GM10248 (cell line): ENCODE data around the gene WASHC4.

Experiments used
- CTCF ChIA-PET: fragments of 300-600 bp; sonication (Branson Sonifier 250); formaldehyde crosslinking; extraction: SDS; loops from one replicate; lab custom pipeline; 2021; ENCODE audit warnings: antibody characterized with exemption; lab: Yijun Ruan, JAX
- POLR2A ChIA-PET: fragments of 350-650 bp; sonication (Branson Sonifier 250); formaldehyde crosslinking; extraction: SDS; loops from one replicate; lab custom pipeline; 2020; ENCODE audit warnings: antibody characterized with exemption; lab: Yijun Ruan, JAX
- DNase-seq: peaks from one replicate; pipeline ENCODE4 v3.0.0; 2012; ENCODE audit errors: extremely low spot score
- TF ChIP-seq, protein P1 (sequence below): IDR thresholded peaks from 2 replicates; pipeline ENCODE4 v1.5.1; 2012; ENCODE audit warnings: mild to moderate bottlenecking, low read depth; ENCODE audit errors: extremely low read depth, missing control alignments, control extremely low read depth

WASHC4 gene

DNA sequence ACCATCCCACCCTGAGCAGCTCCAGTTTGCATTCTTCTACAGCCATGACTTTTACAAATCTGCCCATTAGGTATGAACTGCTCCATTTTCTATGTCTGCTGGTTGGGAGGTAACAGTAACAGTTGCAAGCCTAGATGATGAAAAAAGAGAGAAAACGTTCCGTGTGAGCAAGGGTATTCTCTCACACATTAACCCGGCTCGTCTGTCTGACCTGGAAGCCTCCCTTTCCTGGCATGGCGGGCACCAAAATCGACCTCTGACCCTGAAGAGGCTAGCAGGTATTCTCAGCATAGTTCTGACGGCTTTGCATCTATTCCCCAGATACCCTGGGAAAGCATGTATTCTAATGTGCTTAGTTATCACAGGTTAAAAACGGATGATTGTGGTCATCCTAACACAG lies 96.6 kb downstream of the WASHC4 start:
- ChIA-PET POLR2A (no interaction called here), CTCF (interaction anchor here (1.3 kb wide), 1 partner anchor 14 kb away, joined by 4 read pairs; no protein-coding TSS in a partner anchor)
- TF ChIP-seq, protein P1, sequence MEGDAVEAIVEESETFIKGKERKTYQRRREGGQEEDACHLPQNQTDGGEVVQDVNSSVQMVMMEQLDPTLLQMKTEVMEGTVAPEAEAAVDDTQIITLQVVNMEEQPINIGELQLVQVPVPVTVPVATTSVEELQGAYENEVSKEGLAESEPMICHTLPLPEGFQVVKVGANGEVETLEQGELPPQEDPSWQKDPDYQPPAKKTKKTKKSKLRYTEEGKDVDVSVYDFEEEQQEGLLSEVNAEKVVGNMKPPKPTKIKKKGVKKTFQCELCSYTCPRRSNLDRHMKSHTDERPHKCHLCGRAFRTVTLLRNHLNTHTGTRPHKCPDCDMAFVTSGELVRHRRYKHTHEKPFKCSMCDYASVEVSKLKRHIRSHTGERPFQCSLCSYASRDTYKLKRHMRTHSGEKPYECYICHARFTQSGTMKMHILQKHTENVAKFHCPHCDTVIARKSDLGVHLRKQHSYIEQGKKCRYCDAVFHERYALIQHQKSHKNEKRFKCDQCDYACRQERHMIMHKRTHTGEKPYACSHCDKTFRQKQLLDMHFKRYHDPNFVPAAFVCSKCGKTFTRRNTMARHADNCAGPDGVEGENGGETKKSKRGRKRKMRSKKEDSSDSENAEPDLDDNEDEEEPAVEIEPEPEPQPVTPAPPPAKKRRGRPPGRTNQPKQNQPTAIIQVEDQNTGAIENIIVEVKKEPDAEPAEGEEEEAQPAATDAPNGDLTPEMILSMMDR: no peak
- DNase-seq: no peak

DNA sequence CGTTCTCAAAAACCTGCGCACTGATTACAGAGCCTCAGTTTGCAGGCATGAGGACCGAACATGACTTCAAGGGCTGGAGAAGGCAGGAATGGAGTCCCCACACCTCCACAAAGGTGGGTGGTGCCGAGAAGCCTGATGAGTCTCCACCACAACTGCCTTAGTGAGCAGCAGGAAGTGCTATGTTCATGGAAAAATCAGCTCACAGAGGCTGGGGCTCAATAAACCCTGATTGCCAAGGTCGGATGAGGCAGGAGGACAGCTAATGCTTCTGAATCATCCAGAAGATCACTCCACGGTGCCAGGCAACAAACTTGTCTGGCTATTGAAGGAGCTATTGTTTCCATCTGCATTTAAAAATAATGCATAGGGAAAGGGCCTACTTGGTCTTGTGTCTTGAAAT lies 97.4 kb downstream of the WASHC4 start:
- ChIA-PET CTCF (interaction anchor here (1.0 to 1.6 kb wide), 2 partner anchors 28 to 178 kb away, joined by 3 to 4 read pairs; no protein-coding TSS in a partner anchor), POLR2A (interaction anchor here (0.7 kb wide), 1 partner anchor 31 kb away, joined by 3 read pairs; no protein-coding TSS in a partner anchor)
- TF ChIP-seq, protein P1: no peak
- DNase-seq: no peak

DNA sequence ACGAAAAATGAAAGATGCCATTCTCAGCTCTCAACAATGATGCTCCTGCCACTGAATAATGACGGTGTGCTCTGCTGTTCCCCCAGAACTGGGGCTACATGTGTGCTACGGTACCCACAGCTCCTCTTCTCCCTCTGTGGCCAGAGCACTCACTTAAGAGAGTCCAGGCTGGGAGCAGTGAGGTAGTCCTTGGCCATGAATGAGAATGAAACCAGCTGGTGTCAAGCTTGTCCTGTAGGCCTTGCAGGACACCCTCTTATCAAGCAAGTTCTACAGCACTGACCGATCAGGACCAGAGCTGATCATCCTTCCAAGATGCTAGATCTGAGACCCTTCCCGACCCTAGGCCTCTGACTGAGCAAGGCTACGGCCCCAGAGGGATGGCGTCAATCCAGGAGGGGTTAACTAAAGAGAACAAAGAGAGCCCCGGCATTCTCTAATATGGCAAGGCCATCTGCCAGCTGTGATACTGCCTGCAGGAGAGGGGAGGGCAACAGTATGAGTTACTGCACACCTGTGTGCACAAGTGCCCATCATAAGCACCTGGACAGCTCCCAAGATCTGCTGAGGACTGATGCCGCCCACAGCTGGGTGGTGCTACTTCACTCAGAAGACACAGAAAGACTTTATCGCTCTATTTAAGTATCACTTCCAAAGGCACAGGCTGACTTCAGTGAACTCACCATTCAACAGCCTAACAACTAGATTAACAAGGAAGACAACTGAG lies 98.0 kb downstream of the WASHC4 start:
- ChIA-PET CTCF (interaction anchor here (1.0 to 1.6 kb wide), 2 partner anchors 28 to 178 kb away, joined by 3 to 4 read pairs; no protein-coding TSS in a partner anchor), POLR2A (interaction anchor here (0.7 kb wide), 1 partner anchor 31 kb away, joined by 3 read pairs; no protein-coding TSS in a partner anchor)
- TF ChIP-seq, protein P1: no peak
- no peak for DNase-seq

DNA sequence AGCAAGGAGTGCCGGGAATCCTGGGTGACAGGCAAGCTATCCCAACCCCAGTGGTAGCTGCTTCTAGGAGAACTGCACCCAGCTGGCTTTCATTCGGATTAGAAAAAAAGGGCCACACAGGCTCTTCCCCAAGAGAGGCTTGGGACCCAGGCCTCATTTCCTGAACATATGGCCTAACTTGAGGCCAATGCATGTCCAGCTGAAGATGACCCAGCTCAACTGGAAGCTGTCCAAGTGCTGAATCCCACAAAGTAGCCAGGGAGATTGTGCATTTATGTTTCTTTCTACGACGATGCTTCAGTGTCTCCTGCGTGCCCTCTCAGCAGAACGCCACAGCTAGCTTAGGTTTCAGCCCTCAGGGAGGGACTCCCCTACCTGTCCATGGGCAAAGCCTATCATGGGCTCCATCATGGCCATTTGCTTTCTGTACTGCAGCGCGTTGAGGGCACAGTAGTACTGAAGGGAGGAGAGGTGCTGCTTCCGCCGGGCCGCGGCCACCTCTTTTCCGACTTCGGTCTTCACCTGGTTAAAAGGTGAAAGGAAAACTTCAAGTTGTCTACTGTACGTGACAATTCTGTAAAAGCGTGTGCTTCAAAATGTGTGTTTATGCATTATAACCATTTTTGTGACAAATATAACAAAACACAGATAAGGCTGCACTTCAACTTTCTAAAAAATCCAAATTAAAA lies 99.3 kb downstream of the WASHC4 start:
- ChIA-PET CTCF (interaction anchor here (1.6 kb wide), 1 partner anchor 27 kb away, joined by 4 read pairs; no protein-coding TSS in a partner anchor), POLR2A (no interaction called here)
- DNase-seq: no peak
- TF ChIP-seq, protein P1: no peak

DNA sequence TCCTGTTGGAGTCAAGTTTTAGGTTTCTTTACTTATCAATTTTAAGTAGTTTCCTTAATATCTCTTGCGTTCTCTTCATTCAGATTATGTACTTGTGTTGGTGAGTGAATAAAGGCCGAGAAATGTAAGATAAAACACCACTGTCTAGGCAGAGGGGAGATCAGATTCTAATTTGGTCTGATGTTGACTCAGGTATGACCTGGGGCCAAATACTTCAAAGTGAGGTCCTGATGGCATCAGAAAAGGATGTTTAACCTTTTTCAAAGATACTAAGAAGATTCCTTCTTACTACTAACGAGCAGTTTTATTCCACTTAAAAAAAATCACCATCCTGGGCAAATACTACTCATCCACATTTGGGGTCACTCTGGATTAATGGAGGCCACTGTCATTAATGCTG lies 101.6 kb downstream of the WASHC4 start:
- TF ChIP-seq, protein P1: no peak
- no peak for DNase-seq
- CTCF ChIA-PET: no interaction called here
- POLR2A ChIA-PET: no interaction called here

DNA sequence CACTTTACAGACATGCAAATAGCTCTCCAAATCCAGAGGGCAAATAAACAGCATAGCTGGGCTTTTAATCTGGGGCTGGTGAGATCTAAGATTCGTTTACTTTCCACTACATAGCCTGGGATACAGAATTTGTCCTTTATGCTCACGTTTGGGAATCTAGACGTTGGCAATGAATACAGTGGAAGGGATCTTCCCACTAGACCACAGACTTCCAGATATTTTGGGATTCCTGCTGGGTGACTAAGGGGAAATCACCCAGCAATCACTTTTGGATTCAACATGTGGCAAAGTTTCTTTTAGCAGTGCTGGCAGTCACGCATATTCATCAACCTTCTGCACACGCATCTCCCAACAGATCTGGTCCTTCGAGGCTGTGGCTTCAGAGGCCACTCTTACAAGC lies 104.9 kb downstream of the WASHC4 start:
- no peak for DNase-seq
- TF ChIP-seq, protein P1: no peak
- ChIA-PET POLR2A (no interaction called here), CTCF (interaction anchor here (1.4 to 1.5 kb wide), 3 partner anchors 8 to 15 kb away, joined by 5 read pairs; no protein-coding TSS in a partner anchor)
